CD4-positive, alpha-beta memory T cell (primary cell): ENCODE data around the gene SEMA3B. TPM values are rescaled to one million over a fixed set of nuclear protein-coding genes. Genes with fewer than 3 reads are reported as not detected.
A peak's percentile ranks its signal among the peaks of the same experiment; 100 is the strongest.
"Not testable (repeated sequence)": the region's sequence is repeated elsewhere in the genome, so short reads cannot be mapped to it uniquely, and the experiment has no call there.

Experiments
- CTCF ChIA-PET: fragments of 350-600 bp; sonication (Branson Sonifier 250); formaldehyde crosslinking; loops from one replicate; lab custom pipeline; 2021; ENCODE audit warnings: inconsistent platforms; ENCODE audit not compliant: partially characterized antibody; lab: Charles Lee
- POLR2A ChIA-PET: fragments of 350-600 bp; sonication (Branson Sonifier 250); formaldehyde crosslinking; loops from one replicate; lab custom pipeline; 2021; ENCODE audit not compliant: partially characterized antibody; lab: Charles Lee
- DNase-seq, 5 donors: peaks; one replicate each; pipeline versions ENCODE4 v3.0.0 to v3.0.0-alpha.2; 2020 to 2022; ENCODE audit warnings: mixed read lengths in 1 of 5
- H3K27ac ChIP-seq: one replicate; pipeline ENCODE4 v1.7.0; 2013; ENCODE audit warnings: low read depth, low read length
- H3K27me3 ChIP-seq: 2 replicates; pipeline ENCODE4 v1.7.0; 2013; ENCODE audit warnings: mild to moderate bottlenecking, low read length, moderate library complexity; ENCODE audit not compliant: insufficient read depth
- H3K36me3 ChIP-seq: 2 replicates; pipeline ENCODE4 v1.7.0; 2013; ENCODE audit warnings: mild to moderate bottlenecking, low read length, moderate library complexity; ENCODE audit not compliant: insufficient read depth
- H3K4me1 ChIP-seq: 2 replicates; pipeline ENCODE4 v1.7.0; 2013; ENCODE audit warnings: mild to moderate bottlenecking, low read length, moderate library complexity; ENCODE audit not compliant: insufficient read depth
- H3K4me3 ChIP-seq, 2 donors: one replicate each; pipeline ENCODE4 v1.7.0; 2013; ENCODE audit warnings: low read length in 2 of 2, mild to moderate bottlenecking in 1 of 2
- H3K9me3 ChIP-seq, 2 donors: one replicate each; pipeline ENCODE4 v1.7.0; 2013; ENCODE audit warnings: low read length in 2 of 2, control low read depth in 1 of 2; ENCODE audit not compliant: control insufficient read depth in 1 of 2
- H3K27ac Mint-ChIP-seq, 7 donors: one replicate each; pipeline ENCODE4 v1.8.0; 2020 to 2021; ENCODE audit warnings: mixed read lengths in 7 of 7, mild to moderate bottlenecking in 6 of 7, inconsistent platforms in 3 of 7, moderate library complexity in 3 of 7
- H3K27me3 Mint-ChIP-seq, 2 donors: one replicate each; pipeline ENCODE4 v1.8.0; 2020 to 2021; ENCODE audit warnings: mixed read lengths in 2 of 2
- H3K36me3 Mint-ChIP-seq, 2 donors: one replicate each; pipeline ENCODE4 v1.8.0; 2020 to 2021; ENCODE audit warnings: mixed read lengths in 2 of 2, inconsistent platforms in 1 of 2, mild to moderate bottlenecking in 1 of 2
- H3K4me1 Mint-ChIP-seq, 4 donors: one replicate each; pipeline ENCODE4 v1.8.0; 2020 to 2021; ENCODE audit warnings: mixed read lengths in 4 of 4, mild to moderate bottlenecking in 1 of 4
- H3K4me3 Mint-ChIP-seq, 8 donors: one replicate each; pipeline ENCODE4 v1.8.0; 2020 to 2021; ENCODE audit warnings: mixed read lengths in 8 of 8, mild to moderate bottlenecking in 7 of 8, moderate library complexity in 6 of 8, inconsistent platforms in 3 of 8
- H3K9me3 Mint-ChIP-seq, 8 donors: one replicate each; pipeline ENCODE4 v1.8.0; 2020 to 2021; ENCODE audit warnings: mixed read lengths in 8 of 8, mild to moderate bottlenecking in 5 of 8, inconsistent platforms in 3 of 8, moderate library complexity in 1 of 8
- intact Hi-C: fragments of 100-400 bp; cut with micrococcal nuclease; formaldehyde crosslinking; loops from one replicate; pipeline ENCODE4 v1.15.1; 2023
- polyA plus RNA-seq, 2 donors: library from polyadenylated mRNA; unstranded; fragments of 300-500 nt; fragmentation: Illumina TruSeq; gene quantifications; one replicate each; pipeline ENCODE4 v1.2.3, GENCODE V29; 2021
- total RNA-seq, 2 experiments: library from RNA; stranded (reverse); gene quantifications; one replicate each; pipeline ENCODE4 v1.2.3, GENCODE V29; 2021

SEMA3B gene
- total and polyA plus RNA-seq, 4 experiments from 2014 or later, result 0.50 to 0.87 TPM; not detected in 2

DNA sequence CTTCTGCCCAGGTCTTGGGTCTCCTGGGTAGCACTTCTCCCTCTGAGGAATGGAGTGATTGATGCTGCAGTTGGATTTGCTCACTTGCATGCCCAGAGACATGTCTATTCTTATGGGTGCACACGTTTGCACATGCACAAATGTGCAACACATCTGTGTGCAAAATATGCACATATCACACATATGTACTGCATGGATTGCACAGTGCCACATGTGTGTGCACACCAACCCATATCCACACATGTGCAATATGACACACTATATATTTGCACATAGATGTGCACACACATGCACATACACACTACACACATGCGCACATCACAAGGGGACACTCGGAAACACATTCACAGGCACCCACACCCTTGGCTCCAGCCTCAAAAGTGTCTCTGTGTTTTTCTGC is 671 bp upstream of the SEMA3B start:
- Histone ChIP-seq H3K4me1 (peaks cover 4% of the 10 kb centered on the region), H3K27me3 (peaks cover under 1% of the 10 kb centered on the region), H3K36me3 (no peaks in the 10 kb centered on the region), H3K27ac (no peak overlapping the region), H3K9me3 (no peaks in the 10 kb centered on the region), H3K4me3 (no peak overlapping the region)
- CTCF ChIA-PET, result no interaction called here
- peaks cover 2 to 12% of the 10 kb centered on the region in 2 donors for H3K27me3 Mint-ChIP-seq
- H3K4me3 Mint-ChIP-seq, result no peak overlapping the region
- DNase-seq, result no peak
- intact Hi-C loops, result no loop called here
- H3K4me1 Mint-ChIP-seq, result peaks cover 3 to 9% (median 5%) of the 10 kb centered on the region in 4 donors
- H3K27ac Mint-ChIP-seq, result peak overlapping the region in 1 of 7 donors; percentile 28
- POLR2A ChIA-PET, result interaction anchor here (0.9 kb wide), 1 partner anchor 74 kb away, joined by 3 read pairs; no protein-coding TSS in a partner anchor
- H3K9me3 Mint-ChIP-seq, result no peaks in the 10 kb centered on the region
- no peaks in the 10 kb centered on the region for H3K36me3 Mint-ChIP-seq

DNA sequence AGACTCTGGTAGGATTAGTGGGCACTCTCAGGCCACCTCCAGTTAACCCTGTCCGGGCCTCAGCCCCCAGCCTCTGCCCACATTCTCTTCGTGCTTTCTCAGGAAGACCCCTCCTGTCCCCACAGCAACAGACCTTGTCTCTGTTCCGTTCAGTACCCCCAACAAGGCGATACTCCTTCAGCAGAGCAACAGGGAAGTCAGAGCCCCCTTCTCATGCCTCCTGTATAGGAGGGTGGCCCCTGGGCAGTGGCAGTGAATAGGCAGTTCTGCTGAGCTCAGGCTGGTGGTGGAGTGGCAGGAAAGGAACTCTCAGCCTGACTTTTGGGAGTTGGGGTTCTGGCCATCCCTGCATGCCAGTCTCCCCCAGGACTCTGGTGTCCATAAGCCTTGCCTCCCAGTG is 513 bp downstream of the SEMA3B start:
- peaks cover 14% of the 10 kb centered on the region for H3K4me1 ChIP-seq
- Mint-ChIP-seq H3K27me3 (peaks cover 7 to 17% of the 10 kb centered on the region in 2 donors), H3K4me3 (no peak overlapping the region), H3K9me3 (no peaks in the 10 kb centered on the region), H3K27ac (no peak overlapping the region), H3K36me3 (no peaks in the 10 kb centered on the region), H3K4me1 (peaks cover 8 to 20% (median 11%) of the 10 kb centered on the region in 4 donors)
- peaks cover 13% of the 10 kb centered on the region for H3K27me3 ChIP-seq
- H3K36me3 ChIP-seq, result no peaks in the 10 kb centered on the region
- H3K4me3 ChIP-seq, result no peak overlapping the region
- intact Hi-C loops, result no loop called here
- H3K27ac ChIP-seq, result no peak overlapping the region
- POLR2A ChIA-PET, result no interaction called here
- CTCF ChIA-PET, result interaction anchor here (1.3 to 7.1 kb wide), 3 partner anchors 43 to 77 kb away, joined by 5 to 36 read pairs (median 10); no protein-coding TSS in a partner anchor
- H3K9me3 ChIP-seq, result no peaks in the 10 kb centered on the region
- no peak for DNase-seq

DNA sequence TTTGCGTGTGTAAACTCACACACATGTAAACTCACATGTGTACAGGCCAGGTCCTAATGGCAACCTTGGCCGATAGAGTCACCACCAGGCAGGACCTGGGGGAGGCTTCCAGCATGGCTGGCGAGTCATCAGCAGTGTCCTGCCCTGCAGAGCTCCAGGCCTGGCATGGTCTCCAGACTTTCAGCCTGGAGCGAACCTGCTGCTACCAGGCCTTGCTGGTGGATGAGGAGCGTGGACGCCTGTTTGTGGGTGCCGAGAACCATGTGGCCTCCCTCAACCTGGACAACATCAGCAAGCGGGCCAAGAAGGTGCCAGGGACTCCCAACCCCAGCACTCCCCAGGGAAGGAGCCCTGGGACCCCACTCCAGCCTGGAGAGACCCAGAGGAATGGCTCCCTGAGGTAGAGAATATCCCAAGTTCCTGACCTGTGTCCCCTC is 1.0 kb downstream of the SEMA3B start:
- H3K27ac Mint-ChIP-seq, result peak overlapping the region in 1 of 7 donors; percentile 76
- no peak overlapping the region for H3K4me3 Mint-ChIP-seq
- Histone ChIP-seq H3K9me3 (no peaks in the 10 kb centered on the region), H3K27ac (no peak overlapping the region), H3K4me1 (peaks cover 20% of the 10 kb centered on the region), H3K36me3 (no peaks in the 10 kb centered on the region), H3K4me3 (no peak overlapping the region), H3K27me3 (peaks cover 18% of the 10 kb centered on the region)
- intact Hi-C loops, result no loop called here
- no peaks in the 10 kb centered on the region for H3K9me3 Mint-ChIP-seq
- H3K4me1 Mint-ChIP-seq, result peaks cover 9 to 25% (median 14%) of the 10 kb centered on the region in 4 donors
- peaks cover 10 to 20% of the 10 kb centered on the region in 2 donors for H3K27me3 Mint-ChIP-seq
- H3K36me3 Mint-ChIP-seq, result no peaks in the 10 kb centered on the region
- ChIA-PET CTCF (interaction anchor here (1.3 to 7.1 kb wide), 3 partner anchors 44 to 78 kb away, joined by 5 to 36 read pairs (median 10); no protein-coding TSS in a partner anchor), POLR2A (no interaction called here)
- DNase-seq, result no peak

DNA sequence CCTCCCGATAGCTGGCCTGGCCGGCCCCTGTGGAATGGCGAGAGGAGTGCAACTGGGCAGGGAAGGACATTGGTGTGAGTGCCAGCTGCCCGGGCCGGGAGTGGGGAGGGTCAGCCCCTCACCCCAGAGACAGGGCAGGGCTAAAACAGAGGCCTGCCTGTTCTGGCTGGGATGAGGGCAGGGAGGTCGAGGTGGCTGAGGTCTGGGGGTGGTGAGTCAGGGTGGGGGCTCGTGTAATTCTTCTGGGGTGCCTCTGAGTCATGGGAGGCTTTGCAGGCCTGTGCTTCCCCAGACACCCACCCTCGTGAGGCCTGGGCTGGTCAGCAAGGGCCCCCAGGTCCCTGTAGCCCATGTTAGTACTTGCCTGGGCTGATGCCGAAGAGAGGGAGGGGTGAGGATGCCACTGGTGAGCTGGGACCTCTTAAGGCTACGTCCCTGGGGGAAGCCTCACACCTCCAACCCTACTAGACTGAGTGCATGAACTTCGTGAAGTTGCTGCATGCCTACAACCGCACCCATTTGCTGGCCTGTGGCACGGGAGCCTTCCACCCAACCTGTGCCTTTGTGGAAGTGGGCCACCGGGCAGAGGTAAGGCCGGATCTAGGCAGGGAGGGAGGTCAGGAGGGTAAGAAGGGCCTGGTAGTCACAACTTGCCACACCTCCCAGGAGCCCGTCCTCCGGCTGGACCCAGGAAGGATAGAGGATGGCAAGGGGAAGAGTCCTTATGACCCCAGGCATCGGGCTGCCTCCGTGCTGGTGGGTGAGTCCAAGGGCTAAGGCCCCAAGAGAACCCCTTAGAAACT is 1.7 kb downstream of the SEMA3B start:
- H3K4me3 Mint-ChIP-seq, result peak overlapping the region in 1 of 8 donors; percentile 7
- H3K36me3 Mint-ChIP-seq, result no peaks in the 10 kb centered on the region
- peaks cover 24% of the 10 kb centered on the region for H3K27me3 ChIP-seq
- no peaks in the 10 kb centered on the region for H3K9me3 Mint-ChIP-seq
- CTCF ChIA-PET, result interaction anchor here (0.7 to 7.1 kb wide), 4 partner anchors 24 to 76 kb away, joined by 3 to 40 read pairs (median 23); no protein-coding TSS in a partner anchor
- no peak overlapping the region for H3K27ac ChIP-seq
- peaks cover 26% of the 10 kb centered on the region for H3K4me1 ChIP-seq
- peak in 1 of 5 donors; percentile 38 for DNase-seq
- H3K9me3 ChIP-seq, result no peaks in the 10 kb centered on the region
- POLR2A ChIA-PET, result no interaction called here
- no peaks in the 10 kb centered on the region for H3K36me3 ChIP-seq
- H3K4me3 ChIP-seq, result no peak overlapping the region
- intact Hi-C loops, result no loop called here
- peaks cover 12 to 32% (median 19%) of the 10 kb centered on the region in 4 donors for H3K4me1 Mint-ChIP-seq
- H3K27ac Mint-ChIP-seq, result peak overlapping the region in 2 of 7 donors; percentile 54 to 76
- peaks cover 14 to 23% of the 10 kb centered on the region in 2 donors for H3K27me3 Mint-ChIP-seq

DNA sequence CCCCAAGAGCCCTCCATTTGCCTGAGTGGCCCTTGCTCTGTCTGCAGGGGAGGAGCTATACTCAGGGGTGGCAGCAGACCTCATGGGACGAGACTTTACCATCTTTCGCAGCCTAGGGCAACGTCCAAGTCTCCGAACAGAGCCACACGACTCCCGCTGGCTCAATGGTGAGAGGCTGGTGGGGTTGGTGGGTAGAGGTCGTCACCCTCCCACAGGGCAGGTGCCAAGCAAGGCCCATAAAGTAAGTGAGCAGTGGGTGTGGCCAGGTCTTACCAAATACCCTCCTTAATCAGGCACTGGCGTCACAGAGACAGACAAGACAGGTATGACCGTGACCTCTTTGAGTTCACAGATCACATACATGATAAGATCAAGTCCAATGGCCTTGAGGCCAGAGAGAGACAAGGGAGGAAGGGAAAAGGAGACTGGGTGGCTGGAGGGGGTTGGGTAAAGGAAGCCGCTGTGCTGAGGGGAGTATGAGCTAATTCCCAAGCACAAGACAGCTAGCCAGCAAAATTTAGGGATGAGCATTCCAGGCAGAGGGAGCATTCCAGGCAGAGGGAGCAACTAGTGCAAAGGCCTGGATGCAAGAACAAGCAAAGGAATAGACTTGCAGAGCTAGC is 2.5 kb downstream of the SEMA3B start:
- Mint-ChIP-seq H3K36me3 (no peaks in the 10 kb centered on the region), H3K27ac (peak overlapping the region in 2 of 7 donors; percentile 54 to 72), H3K27me3 (peaks cover 19 to 28% of the 10 kb centered on the region in 2 donors), H3K4me3 (peak overlapping the region in 1 of 8 donors; percentile 26), H3K9me3 (no peaks in the 10 kb centered on the region), H3K4me1 (peaks cover 14 to 37% (median 25%) of the 10 kb centered on the region in 4 donors)
- ChIA-PET CTCF (interaction anchor here (0.7 to 7.1 kb wide), 7 partner anchors 11 to 77 kb away, joined by 3 to 40 read pairs (median 4); partner anchors contain the start of genes GNAI2 and HYAL2), POLR2A (interaction anchor here (1.3 to 1.8 kb wide), 2 partner anchors 11 to 25 kb away, joined by 4 to 10 read pairs; no protein-coding TSS in a partner anchor)
- Histone ChIP-seq H3K27ac (no peak overlapping the region), H3K4me1 (peaks cover 34% of the 10 kb centered on the region), H3K4me3 (no peak overlapping the region), H3K27me3 (peaks cover 28% of the 10 kb centered on the region), H3K9me3 (no peaks in the 10 kb centered on the region), H3K36me3 (no peaks in the 10 kb centered on the region)
- DNase-seq, result peak in 1 of 5 donors; percentile 32
- intact Hi-C loops, result no loop called here

DNA sequence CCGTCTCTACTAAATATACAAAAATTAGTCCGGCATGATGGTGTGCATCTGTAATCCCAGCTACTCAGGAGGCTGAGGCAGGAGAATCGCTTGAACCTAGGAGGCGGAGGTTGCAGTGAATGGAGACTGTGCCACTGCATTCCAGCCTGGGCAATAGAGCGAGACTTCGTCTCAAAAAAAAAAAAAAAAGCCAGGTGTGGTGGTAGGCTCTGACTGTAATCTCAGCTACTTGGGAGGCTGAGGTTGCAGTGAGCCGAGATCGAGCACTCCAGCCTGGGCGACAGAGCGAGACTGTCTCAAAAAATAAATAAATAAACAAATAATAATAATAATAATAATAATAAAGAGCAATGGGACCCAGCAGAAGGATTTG is 3.6 kb downstream of the SEMA3B start:
- POLR2A ChIA-PET, result interaction anchor here (0.8 to 1.8 kb wide), 3 partner anchors 12 to 65 kb away, joined by 3 to 10 read pairs (median 4); no protein-coding TSS in a partner anchor
- H3K36me3 Mint-ChIP-seq, intact Hi-C loops, H3K9me3 Mint-ChIP-seq, H3K27ac ChIP-seq, H3K9me3 ChIP-seq, DNase-seq, H3K36me3 ChIP-seq, H3K4me3 ChIP-seq: not testable (repeated sequence)
- Histone ChIP-seq H3K27me3 (peaks cover 35% of the 10 kb centered on the region), H3K4me1 (peaks cover 35% of the 10 kb centered on the region)
- Mint-ChIP-seq H3K4me3 (peak overlapping the region in 2 of 8 donors; percentile 79 to 81), H3K27me3 (peaks cover 19 to 28% of the 10 kb centered on the region in 2 donors), H3K4me1 (peaks cover 14 to 37% (median 25%) of the 10 kb centered on the region in 4 donors), H3K27ac (peak overlapping the region in 1 of 7 donors; percentile 88)
- CTCF ChIA-PET, result interaction anchor here (0.8 to 7.1 kb wide), 7 partner anchors 22 to 81 kb away, joined by 3 to 40 read pairs (median 3); partner anchors contain the start of genes GNAI2, GNAT1 and HYAL2
